Measurements from ENCODE around the gene ATP23. TPM values are rescaled to one million over a fixed set of nuclear protein-coding genes. Genes with fewer than 3 reads are reported as not detected.

ATP23 gene
- total RNA-seq, 1 experiment from 2014 or later, result 9.1 TPM

DNA sequence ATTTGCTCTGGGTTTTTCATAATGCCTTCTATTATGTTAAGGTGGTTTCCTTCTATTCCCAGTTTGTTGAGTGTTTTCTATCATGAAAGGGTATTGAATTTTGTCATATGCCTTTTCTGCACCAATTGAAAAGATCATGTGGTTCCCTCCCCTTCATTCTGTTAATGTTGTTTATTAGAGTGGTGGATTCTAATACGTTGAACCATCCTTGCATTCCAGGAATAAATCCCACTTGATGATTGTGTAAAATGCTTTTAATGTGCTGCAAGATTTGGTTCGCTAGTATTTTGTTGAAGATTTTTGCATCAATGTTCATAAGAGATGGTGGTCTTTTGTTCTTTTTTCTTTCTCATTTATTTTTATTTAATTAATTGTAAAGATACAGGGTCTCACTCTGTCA is 55.2 kb downstream of the ATP23 start:
- CTCF ChIA-PET, result no interaction called here
- ATAC-seq, result no peak
- intact Hi-C loops (cut with micrococcal nuclease), result loop anchor here (10.0 kb wide), 1 partner anchor 828 kb away; no protein-coding TSS in a partner anchor

GRCh38 chr12:57998251-57998650 is 56.9 kb downstream of the ATP23 start:
- Histone ChIP-seq H3K4me2 (ENCODE audit: low read length) (no peak overlapping the region), H4K20me1 (ENCODE audit: insufficient read depth) (no peaks in the 10 kb centered on the region), H2AFZ (ENCODE audit: low read depth, low read length, poor library complexity, severe bottlenecking) (no peak overlapping the region), H3K4me3 (replicated peaks in 1 of 2; ENCODE audit: low read depth in 1 of 2, low read length in 2 of 2) (no peak overlapping the region), H3K9ac (ENCODE audit: low read length) (no peak overlapping the region), H3K27ac (ENCODE audit: low read depth, low read length) (no peak overlapping the region), H3K79me2 (ENCODE audit: insufficient read depth, low read length) (no peaks in the 10 kb centered on the region), H3K9me2 (ENCODE audit: insufficient read depth) (no peaks in the 10 kb centered on the region), H3K4me1 (ENCODE audit: control insufficient read depth in 1 of 2, insufficient read depth in 2 of 2, low read length in 2 of 2) (no peaks in the 10 kb centered on the region), H3K36me3 (ENCODE audit: control insufficient read depth in 1 of 2, insufficient read depth in 2 of 2, low read length in 2 of 2) (no peaks in the 10 kb centered on the region), H3K27me3 (ENCODE audit: insufficient read depth, low read length) (no peaks in the 10 kb centered on the region), H3K9me3 (ENCODE audit: control insufficient read depth in 1 of 2, insufficient read depth in 1 of 2, low read depth in 1 of 2, low read length in 2 of 2) (peaks cover 7 to 16% of the 10 kb centered on the region in 2 experiments; a peak in 3 of 4 replicates)
- no TSS peak for BruUV-seq (replicated peaks)
- ChIA-PET POLR2A (no interaction called here), RAD21 (ENCODE audit: low non-redundant PET in 1 of 2, low total read pairs in 2 of 2, uncharacterized antibody in 2 of 2, unreplicated experiment in 2 of 2) (no interaction called here), CTCF (no interaction called here)
- ATAC-seq (no peak), DNase-seq (ENCODE audit: low read depth, low spot score) (no peak)
- no peak for TF ChIP-seq RAD21 (IDR thresholded peaks at IDR 0.05; ENCODE audit: low read depth)
- TF ChIP-seq CEBPB (IDR thresholded peaks at IDR 0.05; ENCODE audit: low read depth), result no peak
- TF ChIP-seq, protein P1, sequence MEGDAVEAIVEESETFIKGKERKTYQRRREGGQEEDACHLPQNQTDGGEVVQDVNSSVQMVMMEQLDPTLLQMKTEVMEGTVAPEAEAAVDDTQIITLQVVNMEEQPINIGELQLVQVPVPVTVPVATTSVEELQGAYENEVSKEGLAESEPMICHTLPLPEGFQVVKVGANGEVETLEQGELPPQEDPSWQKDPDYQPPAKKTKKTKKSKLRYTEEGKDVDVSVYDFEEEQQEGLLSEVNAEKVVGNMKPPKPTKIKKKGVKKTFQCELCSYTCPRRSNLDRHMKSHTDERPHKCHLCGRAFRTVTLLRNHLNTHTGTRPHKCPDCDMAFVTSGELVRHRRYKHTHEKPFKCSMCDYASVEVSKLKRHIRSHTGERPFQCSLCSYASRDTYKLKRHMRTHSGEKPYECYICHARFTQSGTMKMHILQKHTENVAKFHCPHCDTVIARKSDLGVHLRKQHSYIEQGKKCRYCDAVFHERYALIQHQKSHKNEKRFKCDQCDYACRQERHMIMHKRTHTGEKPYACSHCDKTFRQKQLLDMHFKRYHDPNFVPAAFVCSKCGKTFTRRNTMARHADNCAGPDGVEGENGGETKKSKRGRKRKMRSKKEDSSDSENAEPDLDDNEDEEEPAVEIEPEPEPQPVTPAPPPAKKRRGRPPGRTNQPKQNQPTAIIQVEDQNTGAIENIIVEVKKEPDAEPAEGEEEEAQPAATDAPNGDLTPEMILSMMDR (IDR thresholded peaks at IDR 0.05 in 2 of 3, conservative IDR thresholded peaks at IDR 0.05 in 1 of 3; ENCODE audit: borderline replicate concordance in 1 of 3, insufficient read depth in 1 of 3, low read depth in 2 of 3, low read length in 2 of 3), result no peak
- TF ChIP-seq ELF1 (IDR thresholded peaks at IDR 0.05; ENCODE audit: borderline replicate concordance, low read depth), result no peak
- TF ChIP-seq REST (IDR thresholded peaks at IDR 0.05; ENCODE audit: low read depth), result no peak
- intact Hi-C loops (cut with micrococcal nuclease), result loop anchor here (10.0 kb wide), 1 partner anchor 827 kb away; no protein-coding TSS in a partner anchor

More for the DNA sequence above, 55.2 kb downstream of the ATP23 start:
- Histone ChIP-seq H3K27ac (ENCODE audit: low read depth, low read length) (no peak overlapping the region), H2AFZ (ENCODE audit: low read depth, low read length, poor library complexity, severe bottlenecking) (no peak overlapping the region), H3K4me3 (replicated peaks in 1 of 2; ENCODE audit: low read depth in 1 of 2, low read length in 2 of 2) (no peak overlapping the region), H3K36me3 (ENCODE audit: control insufficient read depth in 1 of 2, insufficient read depth in 2 of 2, low read length in 2 of 2) (no peaks in the 10 kb centered on the region), H3K9ac (ENCODE audit: low read length) (no peak overlapping the region), H3K4me2 (ENCODE audit: low read length) (no peak overlapping the region), H4K20me1 (ENCODE audit: insufficient read depth) (no peaks in the 10 kb centered on the region), H3K4me1 (ENCODE audit: control insufficient read depth in 1 of 2, insufficient read depth in 2 of 2, low read length in 2 of 2) (no peaks in the 10 kb centered on the region), H3K79me2 (ENCODE audit: insufficient read depth, low read length) (no peaks in the 10 kb centered on the region), H3K9me3 (ENCODE audit: control insufficient read depth in 1 of 2, insufficient read depth in 1 of 2, low read depth in 1 of 2, low read length in 2 of 2) (peaks cover 7 to 16% of the 10 kb centered on the region in 2 experiments; a peak in 3 of 4 replicates), H3K27me3 (ENCODE audit: insufficient read depth, low read length) (no peaks in the 10 kb centered on the region), H3K9me2 (ENCODE audit: insufficient read depth) (no peaks in the 10 kb centered on the region)
- POLR2A ChIA-PET, result no interaction called here
- TF ChIP-seq RAD21 (IDR thresholded peaks at IDR 0.05; ENCODE audit: low read depth), result no peak
- no peak for TF ChIP-seq ZFX (IDR thresholded peaks at IDR 0.05)
- TF ChIP-seq SP1 (IDR thresholded peaks at IDR 0.05; ENCODE audit: low read depth), result no peak
- TF ChIP-seq TCF7L2 (IDR thresholded peaks at IDR 0.05; ENCODE audit: borderline replicate concordance, extremely low read depth, insufficient read depth, insufficient read length), result no peak
- no peak for DNase-seq (ENCODE audit: low read depth, low spot score)
- RAD21 ChIA-PET (ENCODE audit: low non-redundant PET in 1 of 2, low total read pairs in 2 of 2, uncharacterized antibody in 2 of 2, unreplicated experiment in 2 of 2), result no interaction called here
- no TSS peak for BruUV-seq (replicated peaks)
